Activated CD4-positive, alpha-beta T cell treated with anti-CD3 and anti-CD28 coated beads for 24 hours (primary cell): ENCODE data around the gene ITLN1.
"Not testable (repeated sequence)": the region's sequence is repeated elsewhere in the genome, so short reads cannot be mapped to it uniquely, and the experiment has no call there.

Source experiments
- DNase-seq, 2 donors: peaks; one replicate each; pipeline ENCODE4 v3.0.0-alpha.2; 2020; ENCODE audit warnings: low read depth in 2 of 2

Gene ITLN1

GRCh38 chr1:160885042-160885441 lies at the start of gene ITLN1:
Gene ITLN1 (minus strand): TSS chr1:160885180. CDS start chr1:160884877, 303 bp downstream.
- DNase-seq, result no peak

- not testable (repeated sequence) for DNase-seq
These were observed 48.3 kb upstream of the ITLN1 start for GRCh38 chr1:160933305-160933704.

- no peak for DNase-seq
These were observed 40.8 kb upstream of the ITLN1 start for GRCh38 chr1:160925652-160926244.

GRCh38 chr1:160924791-160925651 lies 40.0 kb upstream of the ITLN1 start:
- no peak for DNase-seq

- no peak for DNase-seq
These were observed 31.7 kb upstream of the ITLN1 start for GRCh38 chr1:160916666-160917065.

- DNase-seq, result not testable (repeated sequence)
These were observed 28.2 kb upstream of the ITLN1 start for GRCh38 chr1:160913229-160913628.

- no peak for DNase-seq
These were observed 26.9 kb upstream of the ITLN1 start for GRCh38 chr1:160911925-160912324.

- no peak for DNase-seq
These were observed 26.5 kb upstream of the ITLN1 start for GRCh38 chr1:160911441-160911840.

- DNase-seq, result no peak
These were observed 25.3 kb upstream of the ITLN1 start for GRCh38 chr1:160910170-160910750.

GRCh38 chr1:160907976-160908375 lies 23.0 kb upstream of the ITLN1 start:
- DNase-seq, result no peak

- no peak for DNase-seq
These were observed 20.6 kb upstream of the ITLN1 start for GRCh38 chr1:160905617-160905989.

- no peak for DNase-seq
These were observed 20.0 kb upstream of the ITLN1 start for GRCh38 chr1:160904783-160905616.

GRCh38 chr1:160902251-160902650 lies 17.3 kb upstream of the ITLN1 start:
- not testable (repeated sequence) for DNase-seq

- DNase-seq, result no peak
These were observed 16.8 kb upstream of the ITLN1 start for GRCh38 chr1:160901768-160902167.

GRCh38 chr1:160900683-160901082 lies 15.7 kb upstream of the ITLN1 start:
- not testable (repeated sequence) for DNase-seq

- not testable (repeated sequence) for DNase-seq
These were observed 9.6 kb upstream of the ITLN1 start for GRCh38 chr1:160894368-160895135.

- DNase-seq, result no peak
These were observed 6.5 kb upstream of the ITLN1 start for GRCh38 chr1:160891474-160891873.

- DNase-seq, result no peak
These were observed 3.9 kb upstream of the ITLN1 start for GRCh38 chr1:160888926-160889325.

- no peak for DNase-seq
These were observed 2.1 kb upstream of the ITLN1 start for GRCh38 chr1:160887071-160887470.

GRCh38 chr1:160884579-160884978 lies 401 bp downstream of the ITLN1 start:
- DNase-seq, result no peak
